Motor neuron (in vitro differentiated cells): ENCODE measurements around the gene LRRC43. TPM values are rescaled to one million over a fixed set of nuclear protein-coding genes. Genes with fewer than 3 reads are reported as not detected.
"Not testable (repeated sequence)": the region's sequence is repeated elsewhere in the genome, so short reads cannot be mapped to it uniquely, and the experiment has no call there.

Source experiments
- ATAC-seq, 8 experiments: fragments of 200-7000 bp; cut with Tn5 transposase; replicated peaks in 6 of 8; 2 replicates each; pipeline ENCODE4 v1.8.0; 2021; ENCODE audit warnings: mild to moderate bottlenecking in 8 of 8, moderate library complexity in 8 of 8
- H3K27ac ChIP-seq, 2 donors: fragments of 250-450 bp; sonication (Bioruptor Pico); 2 replicates each; pipeline ENCODE4 v1.9.0; 2021; ENCODE audit warnings: antibody characterized with exemption in 2 of 2, mild to moderate bottlenecking in 2 of 2, moderate library complexity in 1 of 2
- H3K4me1 ChIP-seq, 2 donors: fragments of 250-450 bp; sonication (Bioruptor Pico); replicated peaks in 1 of 2; 2 replicates each; pipeline ENCODE4 v1.6.1; 2021; ENCODE audit warnings: antibody characterized with exemption in 2 of 2, mild to moderate bottlenecking in 2 of 2, moderate library complexity in 1 of 2
- H3K4me3 ChIP-seq, 5 donors: fragments of 250-450 bp; sonication (Bioruptor Pico); 2 replicates each; pipeline ENCODE4 v1.9.0; 2021; ENCODE audit warnings: antibody characterized with exemption in 5 of 5, mild to moderate bottlenecking in 5 of 5, moderate library complexity in 4 of 5
- WGBS, 10 experiments: fragments of 450-650 bp; shearing (Covaris generic); methylation state at CpG; one replicate each; pipeline ENCODE4 v1.0.0; 2022; 5-methylcytosine and 5-hydroxymethylcytosine counted together
- in situ Hi-C, 9 experiments: fragments of 400-800 bp; cut with MboI; loops; one replicate each; pipeline ENCODE4 v1.15.0; 2021; ENCODE audit warnings: low sequenced_read_pairs in 9 of 9, low pct_unique_long_range_greater_than_20kb in 2 of 9; ENCODE audit not compliant: unreplicated experiment in 9 of 9
- total RNA-seq, 8 experiments: library from RNA; unstranded; fragments of 300-600 nt; gene quantifications; 2 replicates each; pipeline versions ENCODE4 v1.2.3 to v1.2.4, GENCODE V29; 2022

LRRC43 gene
- total RNA-seq, 8 experiments from 2014 or later, result 0.14 to 4.8 (median 1.0) TPM

DNA sequence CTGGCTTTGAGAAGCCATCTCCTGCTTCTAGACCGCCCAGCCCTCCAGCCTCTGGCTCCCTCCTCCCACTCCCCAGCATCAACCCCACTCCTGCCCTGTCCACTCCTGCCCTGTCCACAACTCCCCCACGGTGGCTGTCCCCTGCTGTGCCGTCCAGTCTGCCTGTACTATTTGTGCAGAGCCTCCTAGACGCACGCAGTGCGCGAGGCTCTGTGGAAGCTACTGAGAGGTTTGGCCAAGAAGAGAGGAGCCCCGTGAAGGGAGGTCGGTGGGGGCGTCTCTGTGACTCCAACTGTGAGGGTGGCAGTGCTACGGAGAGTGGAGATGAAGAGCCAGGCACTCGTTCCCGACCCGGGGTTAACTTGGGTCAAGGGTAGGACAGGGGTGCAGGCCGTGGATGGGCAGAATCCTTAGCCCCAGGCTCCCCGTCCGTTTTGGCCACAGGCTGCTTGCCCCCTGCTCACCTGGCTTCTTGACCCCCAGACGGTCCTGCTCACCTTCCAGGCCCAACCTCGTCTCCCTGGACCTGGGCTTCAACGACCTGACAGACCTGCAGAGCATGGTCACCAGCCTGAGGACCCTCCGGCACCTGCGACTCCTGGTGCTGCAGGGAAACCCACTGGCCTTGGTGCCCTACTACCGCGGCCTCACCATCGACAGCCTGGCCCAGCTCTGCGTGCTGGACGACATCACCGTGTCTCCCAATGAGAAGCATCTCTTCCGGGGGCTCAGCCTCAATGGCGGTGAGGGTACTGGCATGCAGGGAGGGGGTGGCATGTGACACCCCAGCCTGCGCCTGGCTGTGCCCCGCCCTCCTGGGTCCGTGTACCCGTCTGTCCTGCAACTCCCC is 6.9 kb downstream of the LRRC43 start:
- Histone ChIP-seq H3K4me3 (no peak overlapping the region), H3K27ac (no peak overlapping the region), H3K4me1 (no peaks in the 10 kb centered on the region)
- in situ Hi-C loops, result no loop called here
- ATAC-seq, result no peak
- WGBS, 10 experiments, result 0 to 100% (median 84%) methylated on average over 1 to 7 of the region's 34 CpGs; no CpG with 5 or more reads in 4 of the 10 experiments

DNA sequence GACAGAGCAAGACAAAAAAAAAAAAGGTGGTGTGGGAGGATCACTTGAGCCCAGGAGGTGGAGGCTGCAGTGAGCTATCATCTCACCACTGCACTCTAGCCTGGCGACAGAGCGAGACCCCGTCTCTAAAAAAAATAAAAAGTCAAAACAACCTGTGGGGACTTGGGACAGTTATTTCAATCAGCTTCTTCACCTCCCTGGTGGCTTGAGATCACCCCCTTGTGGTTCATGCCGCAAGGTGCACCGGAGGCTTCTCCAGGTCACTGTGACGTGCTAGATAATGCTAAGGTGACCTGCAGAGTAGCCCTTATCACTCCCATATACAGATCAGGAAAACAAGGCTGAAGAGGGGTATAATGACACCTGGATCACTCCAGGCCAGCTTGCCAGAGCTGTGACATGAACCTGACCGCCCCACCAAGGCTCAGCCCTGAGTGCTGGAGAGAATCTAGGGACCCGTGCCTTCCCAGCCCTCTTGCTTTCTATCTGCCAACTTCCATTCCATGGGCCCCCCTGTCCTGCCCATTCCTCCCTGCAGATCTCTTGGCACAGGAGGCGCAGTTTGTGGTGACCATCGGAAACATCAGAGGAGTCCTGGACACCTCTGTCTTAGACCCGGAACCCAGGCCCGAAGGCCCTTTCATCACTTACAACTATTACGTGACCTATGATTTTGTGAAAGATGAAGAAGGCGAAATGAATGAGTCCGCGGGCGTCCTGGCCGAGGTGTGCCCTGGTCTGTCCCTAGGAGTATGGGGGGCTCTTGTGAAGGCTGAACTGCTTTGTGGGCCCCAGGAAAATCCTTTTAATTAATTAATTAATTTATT is 8.1 kb downstream of the LRRC43 start:
- ATAC-seq, result peak in 7 of 8 experiments; percentile 27 to 98 (median 66)
- WGBS, 10 experiments, result 18 to 100% (median 55%) methylated on average over 1 to 9 of the region's 18 CpGs; no CpG with 5 or more reads in 2 of the 10 experiments
- Histone ChIP-seq H3K4me3 (no peak overlapping the region), H3K27ac (no peak overlapping the region), H3K4me1 (no peaks in the 10 kb centered on the region)
- in situ Hi-C loops, result no loop called here

DNA sequence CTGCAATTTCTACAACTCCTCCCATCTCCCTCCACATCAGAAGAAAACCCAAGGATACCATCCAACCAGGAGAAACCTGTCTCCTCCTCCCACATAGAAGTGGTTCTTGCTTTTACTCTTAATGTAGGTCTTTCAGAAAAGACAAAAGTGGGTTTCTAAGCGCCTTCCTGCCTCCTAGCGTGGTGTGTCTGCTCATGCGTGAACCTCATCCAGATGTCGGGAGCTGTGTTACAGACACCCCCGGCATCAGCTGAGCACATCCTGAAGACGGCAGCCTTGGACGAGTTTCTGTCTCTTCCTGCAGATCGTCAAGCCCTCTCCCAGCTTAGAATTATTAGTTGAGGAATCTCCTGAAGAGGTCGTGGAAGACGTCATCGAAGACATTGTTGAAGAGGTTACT is 9.5 kb downstream of the LRRC43 start:
- H3K27ac ChIP-seq, result no peak overlapping the region
- no peak overlapping the region for H3K4me3 ChIP-seq
- in situ Hi-C loops, result no loop called here
- 0 to 93% (median 76%) methylated on average over 2 to 10 of the region's 11 CpGs; no CpG with 5 or more reads in 2 of the 10 experiments for WGBS, 10 experiments
- ATAC-seq, result no peak
- no peaks in the 10 kb centered on the region for H3K4me1 ChIP-seq

DNA sequence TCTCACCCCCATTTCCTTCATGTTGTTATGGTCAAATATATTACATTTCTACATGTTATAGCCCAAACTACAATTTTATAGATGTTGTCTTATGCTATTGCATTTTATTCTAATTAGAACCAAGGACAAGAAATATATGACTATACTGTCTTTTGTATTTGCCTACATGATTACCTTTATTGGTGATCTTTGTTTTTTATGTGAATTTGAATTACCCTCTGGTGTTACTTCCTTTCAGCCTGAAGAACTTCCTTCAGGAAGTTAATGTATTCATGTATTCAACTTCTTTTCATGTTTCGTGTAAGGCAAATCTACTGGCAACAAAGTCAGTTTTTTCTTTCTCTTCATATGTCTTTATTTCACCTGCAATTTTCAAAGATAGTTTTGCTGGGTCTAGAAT is 11.9 kb downstream of the LRRC43 start:
- no peak for ATAC-seq
- WGBS, 10 experiments, result 53 to 100% (median 72%) methylated on average over 1 of the region's 1 CpG; no CpG with 5 or more reads in 2 of the 10 experiments
- in situ Hi-C loops, result no loop called here

DNA sequence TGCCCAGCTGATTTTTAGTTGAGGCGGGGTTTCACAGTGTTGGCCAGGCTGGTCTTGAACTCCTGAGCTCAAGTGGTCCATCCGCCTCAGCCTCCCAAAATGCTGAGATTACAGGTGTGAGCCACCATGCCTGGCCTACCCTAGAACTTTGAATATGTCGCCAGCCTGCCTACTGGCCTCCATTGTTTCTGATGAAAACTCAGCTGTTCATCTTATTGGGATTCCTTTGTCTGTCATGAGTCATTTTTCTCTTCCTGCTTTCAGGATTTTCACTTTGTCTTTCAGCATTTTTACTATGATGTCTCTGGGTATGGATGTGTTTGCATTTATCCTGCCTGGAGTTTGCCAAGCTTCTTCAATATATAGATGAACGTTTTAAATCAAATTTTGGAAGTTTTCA is 12.5 kb downstream of the LRRC43 start:
- ATAC-seq, result no peak
- no peaks in the 10 kb centered on the region for H3K4me1 ChIP-seq
- 46 to 100% (median 85%) methylated on average over 1 to 4 of the region's 4 CpGs; no CpG with 5 or more reads in 1 of the 10 experiments for WGBS, 10 experiments
- no peak overlapping the region for H3K27ac ChIP-seq
- in situ Hi-C loops, result no loop called here
- H3K4me3 ChIP-seq, result no peak overlapping the region

More for the DNA sequence above, 11.9 kb downstream of the LRRC43 start:
- H3K4me1 ChIP-seq, result no peaks in the 10 kb centered on the region
- no peak overlapping the region for H3K27ac ChIP-seq
- no peak overlapping the region for H3K4me3 ChIP-seq

DNA sequence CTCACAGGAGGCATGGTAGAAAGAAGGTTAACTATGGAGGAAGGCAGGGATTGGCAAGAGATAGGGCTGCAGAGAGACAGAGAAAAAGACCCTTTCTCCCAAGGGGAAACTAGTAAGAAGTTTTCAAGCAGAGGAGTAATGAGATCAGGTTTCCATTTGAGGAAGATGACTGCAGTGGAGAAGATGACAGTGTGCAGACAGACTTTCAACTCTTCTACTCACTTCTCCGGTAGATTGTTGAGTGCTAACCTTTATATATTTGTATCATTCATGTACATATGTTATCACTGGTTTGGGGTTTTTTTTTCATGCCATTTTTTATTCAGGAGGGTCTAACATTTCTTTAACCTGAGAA is 14.7 kb downstream of the LRRC43 start:
- H3K4me1 ChIP-seq, result no peaks in the 10 kb centered on the region
- in situ Hi-C loops, result no loop called here
- 43 to 100% (median 89%) methylated on average over 1 of the region's 1 CpG; no CpG with 5 or more reads in 5 of the 10 experiments for WGBS, 10 experiments
- no peak for ATAC-seq
- no peak overlapping the region for H3K27ac ChIP-seq
- H3K4me3 ChIP-seq, result no peak overlapping the region

DNA sequence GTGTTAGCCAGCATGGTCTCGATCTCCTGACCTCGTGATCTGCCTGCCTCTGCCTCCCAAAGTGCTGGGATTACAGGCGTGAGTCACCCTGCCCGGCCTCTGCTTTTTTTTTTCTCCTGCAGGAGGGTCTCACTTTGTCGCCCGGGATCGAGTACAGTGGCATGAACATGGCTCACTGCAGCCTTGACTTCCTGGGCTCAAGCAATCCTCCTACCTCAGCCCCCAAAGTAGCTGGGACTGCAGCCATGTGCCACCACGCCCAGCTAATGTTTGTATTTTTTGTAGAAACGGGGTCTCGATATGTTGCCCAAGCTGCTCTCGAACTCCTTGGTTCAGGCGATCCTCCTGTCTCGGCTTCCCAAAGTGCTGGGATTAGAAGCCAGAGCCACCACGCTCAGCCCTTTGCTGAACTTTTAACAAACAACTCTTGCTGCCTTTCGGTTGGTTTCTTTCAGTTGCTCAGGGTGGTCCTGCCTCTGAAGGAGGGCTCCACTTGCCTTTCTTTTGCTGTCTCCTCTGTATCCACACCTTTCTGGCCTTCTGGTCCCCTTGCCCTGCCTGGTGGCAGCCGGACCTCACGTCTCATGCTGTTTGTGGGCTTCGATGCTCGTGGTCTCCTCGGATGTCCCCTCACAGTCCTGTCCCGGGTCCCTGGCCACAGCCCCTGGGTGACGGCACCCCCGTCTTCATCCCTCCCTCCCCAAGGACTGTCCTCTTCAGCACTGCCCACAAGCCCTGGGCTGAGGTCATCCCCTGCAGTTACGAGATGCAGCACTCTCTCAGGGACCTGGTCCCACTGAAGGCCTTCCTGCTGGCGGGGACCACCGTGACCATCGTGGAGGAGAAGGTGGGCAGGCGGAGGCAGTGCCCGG is 16.8 kb downstream of the LRRC43 start:
- H3K27ac ChIP-seq, result no peak overlapping the region
- ATAC-seq, result no peak
- 74 to 100% (median 82%) methylated on average over 2 to 11 of the region's 29 CpGs; no CpG with 5 or more reads in 1 of the 10 experiments for WGBS, 10 experiments
- in situ Hi-C loops, result no loop called here
- no peaks in the 10 kb centered on the region for H3K4me1 ChIP-seq
- no peak overlapping the region for H3K4me3 ChIP-seq

DNA sequence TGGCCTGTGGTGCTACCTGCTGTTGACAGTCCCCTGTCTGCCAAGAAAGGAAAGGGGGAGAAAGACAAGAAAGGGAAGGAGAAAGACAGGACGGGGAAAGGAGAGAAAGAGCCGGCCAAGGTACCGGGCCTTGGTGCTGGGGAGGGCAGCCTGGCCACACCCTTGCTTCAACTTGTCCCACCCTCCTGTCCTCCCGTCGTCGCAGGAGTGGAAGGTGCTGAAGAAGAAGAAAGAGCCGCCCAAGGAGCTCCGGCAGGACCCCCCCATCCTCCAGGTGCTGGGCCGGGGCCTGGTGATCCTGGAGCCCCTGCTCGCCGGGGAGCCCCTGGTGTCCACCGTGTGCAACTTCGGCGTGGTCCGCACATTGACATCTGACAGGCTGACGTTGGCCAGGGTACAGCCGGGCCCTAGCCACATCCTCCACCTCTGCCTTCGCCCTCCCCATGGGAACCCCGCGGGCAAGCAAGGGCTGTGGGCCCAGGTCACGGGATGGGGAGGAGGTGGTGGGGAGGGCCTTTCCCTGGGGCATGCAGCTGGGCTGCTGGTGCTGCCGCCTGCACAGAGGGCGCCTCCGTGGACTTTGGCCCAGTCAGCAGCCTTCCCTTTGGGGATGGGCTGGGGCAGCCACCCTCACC is 17.7 kb downstream of the LRRC43 start:
- no peak overlapping the region for H3K4me3 ChIP-seq
- in situ Hi-C loops, result no loop called here
- H3K4me1 ChIP-seq, result no peaks in the 10 kb centered on the region
- no peak for ATAC-seq
- 75 to 90% (median 80%) methylated on average over 1 to 7 of the region's 24 CpGs; no CpG with 5 or more reads in 6 of the 10 experiments for WGBS, 10 experiments
- H3K27ac ChIP-seq, result no peak overlapping the region

DNA sequence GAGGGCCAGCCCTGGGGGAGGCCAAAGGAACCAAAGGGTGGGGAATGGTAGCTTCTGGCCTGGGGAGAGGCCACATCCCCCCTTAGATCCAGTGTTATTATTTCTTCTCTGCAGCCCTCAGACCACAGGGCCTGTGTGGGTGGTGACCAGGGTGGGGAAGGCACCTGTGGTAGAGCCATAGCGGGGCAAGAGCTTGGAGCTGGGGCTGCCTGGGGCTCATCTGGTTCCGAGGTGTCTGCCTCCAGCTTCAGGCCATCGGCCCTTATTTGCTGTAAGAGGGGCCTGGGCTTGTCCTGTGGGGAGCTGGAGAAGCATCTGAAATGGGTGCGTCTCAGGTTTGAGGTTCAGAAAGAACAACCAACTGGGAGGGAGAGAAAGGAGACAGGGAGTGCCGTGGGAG is 18.5 kb downstream of the LRRC43 start:
- Histone ChIP-seq H3K4me1 (no peaks in the 10 kb centered on the region), H3K27ac (no peak overlapping the region), H3K4me3 (no peak overlapping the region)
- 67 to 100% (median 91%) methylated on average over 1 to 4 of the region's 5 CpGs; no CpG with 5 or more reads in 6 of the 10 experiments for WGBS, 10 experiments
- ATAC-seq, result no peak
- in situ Hi-C loops, result no loop called here

DNA sequence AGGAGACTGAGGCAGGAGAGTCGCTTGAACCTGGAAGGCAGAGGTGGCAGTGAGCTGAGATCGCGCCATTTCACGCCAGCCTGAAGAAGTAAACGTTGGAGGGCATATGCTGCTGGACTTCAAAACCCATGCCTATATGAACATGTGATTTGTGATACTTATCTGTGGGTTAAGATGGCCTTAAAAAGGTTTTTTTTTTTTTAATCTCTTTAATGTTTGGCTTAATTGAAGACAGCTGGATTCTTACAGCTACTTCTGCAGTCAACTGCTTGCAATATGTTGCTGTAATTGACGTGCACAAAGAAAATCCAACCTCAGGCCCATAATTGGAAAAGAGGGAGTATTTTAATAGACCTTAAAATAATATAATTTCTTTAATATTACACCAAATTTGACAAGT is 19.1 kb downstream of the LRRC43 start:
- Histone ChIP-seq H3K4me1 (no peaks in the 10 kb centered on the region), H3K27ac (no peak overlapping the region), H3K4me3 (no peak overlapping the region)
- no peak for ATAC-seq
- 38 to 100% (median 90%) methylated on average over 1 to 3 of the region's 6 CpGs; no CpG with 5 or more reads in 4 of the 10 experiments for WGBS, 10 experiments
- in situ Hi-C loops, result no loop called here

DNA sequence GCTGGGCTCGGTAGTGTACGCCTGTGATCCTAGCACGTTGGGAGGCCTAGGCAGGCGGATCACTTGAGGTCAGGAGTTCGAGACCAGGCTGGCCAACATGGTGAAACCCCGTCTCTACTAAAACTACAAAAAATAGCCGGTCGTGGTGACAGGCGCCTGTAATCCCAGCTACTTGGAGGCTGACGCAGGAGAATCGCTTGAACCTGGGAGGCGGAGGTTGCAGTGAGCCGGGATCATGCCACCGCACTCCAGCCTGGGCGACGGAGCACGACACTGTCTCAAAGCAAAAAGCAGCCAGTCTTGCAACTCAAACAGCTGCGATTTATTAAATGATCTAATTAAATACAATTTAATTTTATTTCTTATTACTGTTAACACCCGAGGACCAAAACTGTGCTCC is 19.9 kb downstream of the LRRC43 start:
- 19 to 90% (median 41%) methylated on average over 2 to 12 of the region's 19 CpGs; no CpG with 5 or more reads in 3 of the 10 experiments for WGBS, 10 experiments
- H3K4me3 ChIP-seq, result peak overlapping the region; percentile 50 to 79 (median 56)
- H3K27ac ChIP-seq, H3K4me1 ChIP-seq, in situ Hi-C loops, ATAC-seq: not testable (repeated sequence)
